K562 (cell line): ENCODE results near the gene CHKB. TPM values are rescaled to one million over a fixed set of nuclear protein-coding genes. Genes with fewer than 3 reads are reported as not detected.

Experiments used
- GABPA ChIP-seq: fragments of 200-800 bp; sonication (Bioruptor generic); conservative IDR thresholded peaks from 2 replicates; pipeline ENCODE4 v1.6.1; 2016; ENCODE audit warnings: low read depth, missing genetic modification characterization, missing compliant biosample characterization
- HNRNPK ChIP-seq: fragments of 200-400 bp; formaldehyde crosslinking; IDR thresholded peaks from one replicate; pipeline ENCODE4 v1.6.1; 2018; ENCODE audit warnings: mild to moderate bottlenecking, low read depth, low read length; ENCODE audit not compliant: poor library complexity, severe bottlenecking
- MAZ ChIP-seq, 2 experiments: fragments of 450-650 bp in 1 of 2; sonication (generic) in 1 of 2; formaldehyde crosslinking; IDR thresholded peaks in 1 of 2; conservative IDR thresholded peaks in 1 of 2; 2 replicates each; pipeline versions ENCODE4 v1.4.0 to v1.5.0; 2020; ENCODE audit warnings: mild to moderate bottlenecking in 1 of 2, missing genetic modification reagents in 1 of 2
- POLR3G ChIP-seq: IDR thresholded peaks from 2 replicates; pipeline ENCODE4 v1.6.1; 2011; ENCODE audit not compliant: insufficient read length, insufficient replicate concordance; ENCODE audit errors: extremely low read depth
- RBM34 ChIP-seq: fragments of 200-400 bp; formaldehyde crosslinking; IDR thresholded peaks from 2 replicates; pipeline ENCODE4 v1.6.1; 2018; ENCODE audit warnings: low read length, borderline replicate concordance; ENCODE audit not compliant: insufficient read depth
- SPI1 ChIP-seq: IDR thresholded peaks from 2 replicates; pipeline ENCODE4 v1.6.1; 2011; ENCODE audit warnings: low read depth, low read length, control low read depth, borderline replicate concordance
- ZFX ChIP-seq: sonication (generic); formaldehyde crosslinking; IDR thresholded peaks from 2 replicates; pipeline ENCODE4 v1.8.0; 2022; ENCODE audit warnings: mild to moderate bottlenecking, missing genetic modification reagents, moderate library complexity
- polyA plus RNA-seq, 8 experiments: library from polyadenylated mRNA; depleted of rRNA in 4 of 8; stranded (reverse) in 5 of 8; unstranded in 3 of 8; fragments of >200 nt; fragmentation: Nextera tagmentation in 2 of 8; fragmentation: Illumina TruSeq in 1 of 8; extraction: Ambion mirVana in 2 of 8; extraction: Trizol in 1 of 8; gene quantifications; 2 replicates each; pipeline versions ENCODE4 v1.2.1 to v1.2.3, GENCODE V29; 2011 to 2014; ENCODE audit warnings: inconsistent platforms in 1 of 8, missing spikeins in 1 of 8
- total RNA-seq, 7 experiments: library from RNA; depleted of rRNA in 6 of 7; stranded (reverse); fragments of >200 nt in 6 of 7; fragmentation: Illumina TruSeq in 2 of 7; extraction: Trizol in 2 of 7; gene quantifications; 2 replicates each; pipeline versions ENCODE4 v1.2.1 to v1.2.3, GENCODE V29; 2011 to 2021; ENCODE audit warnings: low replicate concordance in 1 of 7
- TF ChIP-seq, protein P1 (sequence below): sonication (generic); formaldehyde crosslinking; IDR thresholded peaks from 2 replicates; pipeline ENCODE4 v1.8.0; 2023; ENCODE audit warnings: missing genetic modification reagents, mild to moderate bottlenecking, borderline replicate concordance
- TF ChIP-seq, protein P2 (sequence below): fragments of 450-650 bp; IDR thresholded peaks from 2 replicates; pipeline ENCODE4 v1.6.1; 2016; ENCODE audit warnings: low read depth
- TF ChIP-seq, protein P3 (sequence below): fragments of 450-650 bp; IDR thresholded peaks from 2 replicates; pipeline ENCODE4 v1.6.1; 2016

Gene CHKB
- total and polyA plus RNA-seq, 9 of the 15 experiments (the other 6 are each of a cell fraction or from before 2014, with no cell fraction given): 2.7 to 31.0 (median 11.0) TPM

DNA sequence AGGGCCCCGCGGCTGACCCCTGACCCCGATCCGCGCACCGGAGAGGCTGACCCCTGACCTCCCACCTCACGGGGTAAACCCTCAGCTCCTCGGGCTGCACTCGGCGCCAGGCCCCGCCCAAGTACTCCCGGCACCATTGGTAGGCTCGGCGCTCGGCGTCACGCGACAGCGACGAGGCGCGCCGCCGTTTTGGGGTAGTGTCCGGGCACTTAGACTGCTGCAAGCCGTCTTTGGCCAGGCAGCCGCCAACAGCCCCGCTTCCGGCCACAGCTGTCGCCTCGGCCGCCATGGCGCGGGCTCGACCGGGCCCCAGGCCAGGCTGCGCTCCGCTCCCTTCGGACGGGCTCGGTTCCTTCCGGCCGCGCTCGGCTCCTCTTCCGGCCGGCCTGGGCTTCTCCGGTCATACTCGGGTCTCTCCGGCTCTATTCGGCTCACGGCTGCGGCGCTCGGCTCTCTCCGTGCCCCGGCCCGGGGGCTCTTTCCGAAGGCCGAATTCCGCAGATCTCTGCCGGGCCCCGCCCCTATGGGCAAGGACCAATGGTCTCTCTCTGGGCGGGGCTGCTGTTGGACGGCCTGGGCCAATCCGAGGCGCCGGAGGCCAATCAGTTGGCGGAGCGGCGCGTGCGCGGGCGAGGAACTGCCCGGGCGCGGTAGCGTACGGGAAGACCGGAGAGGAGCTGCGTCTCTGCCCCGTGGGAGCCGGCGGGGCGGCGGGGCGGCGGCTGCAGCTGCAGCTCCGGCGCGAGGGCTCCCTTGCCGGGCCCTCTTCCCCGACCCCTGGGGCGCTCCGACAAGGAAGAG lies at the start of gene CHKB (continued):
- TF ChIP-seq SPI1: no peak
- TF ChIP-seq RBM34: peak; percentile 82; the same call in 1 of the 2 replicates
- TF ChIP-seq, protein P1, sequence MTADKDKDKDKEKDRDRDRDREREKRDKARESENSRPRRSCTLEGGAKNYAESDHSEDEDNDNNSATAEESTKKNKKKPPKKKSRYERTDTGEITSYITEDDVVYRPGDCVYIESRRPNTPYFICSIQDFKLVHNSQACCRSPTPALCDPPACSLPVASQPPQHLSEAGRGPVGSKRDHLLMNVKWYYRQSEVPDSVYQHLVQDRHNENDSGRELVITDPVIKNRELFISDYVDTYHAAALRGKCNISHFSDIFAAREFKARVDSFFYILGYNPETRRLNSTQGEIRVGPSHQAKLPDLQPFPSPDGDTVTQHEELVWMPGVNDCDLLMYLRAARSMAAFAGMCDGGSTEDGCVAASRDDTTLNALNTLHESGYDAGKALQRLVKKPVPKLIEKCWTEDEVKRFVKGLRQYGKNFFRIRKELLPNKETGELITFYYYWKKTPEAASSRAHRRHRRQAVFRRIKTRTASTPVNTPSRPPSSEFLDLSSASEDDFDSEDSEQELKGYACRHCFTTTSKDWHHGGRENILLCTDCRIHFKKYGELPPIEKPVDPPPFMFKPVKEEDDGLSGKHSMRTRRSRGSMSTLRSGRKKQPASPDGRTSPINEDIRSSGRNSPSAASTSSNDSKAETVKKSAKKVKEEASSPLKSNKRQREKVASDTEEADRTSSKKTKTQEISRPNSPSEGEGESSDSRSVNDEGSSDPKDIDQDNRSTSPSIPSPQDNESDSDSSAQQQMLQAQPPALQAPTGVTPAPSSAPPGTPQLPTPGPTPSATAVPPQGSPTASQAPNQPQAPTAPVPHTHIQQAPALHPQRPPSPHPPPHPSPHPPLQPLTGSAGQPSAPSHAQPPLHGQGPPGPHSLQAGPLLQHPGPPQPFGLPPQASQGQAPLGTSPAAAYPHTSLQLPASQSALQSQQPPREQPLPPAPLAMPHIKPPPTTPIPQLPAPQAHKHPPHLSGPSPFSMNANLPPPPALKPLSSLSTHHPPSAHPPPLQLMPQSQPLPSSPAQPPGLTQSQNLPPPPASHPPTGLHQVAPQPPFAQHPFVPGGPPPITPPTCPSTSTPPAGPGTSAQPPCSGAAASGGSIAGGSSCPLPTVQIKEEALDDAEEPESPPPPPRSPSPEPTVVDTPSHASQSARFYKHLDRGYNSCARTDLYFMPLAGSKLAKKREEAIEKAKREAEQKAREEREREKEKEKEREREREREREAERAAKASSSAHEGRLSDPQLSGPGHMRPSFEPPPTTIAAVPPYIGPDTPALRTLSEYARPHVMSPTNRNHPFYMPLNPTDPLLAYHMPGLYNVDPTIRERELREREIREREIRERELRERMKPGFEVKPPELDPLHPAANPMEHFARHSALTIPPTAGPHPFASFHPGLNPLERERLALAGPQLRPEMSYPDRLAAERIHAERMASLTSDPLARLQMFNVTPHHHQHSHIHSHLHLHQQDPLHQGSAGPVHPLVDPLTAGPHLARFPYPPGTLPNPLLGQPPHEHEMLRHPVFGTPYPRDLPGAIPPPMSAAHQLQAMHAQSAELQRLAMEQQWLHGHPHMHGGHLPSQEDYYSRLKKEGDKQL: no peak
- TF ChIP-seq, protein P2, sequence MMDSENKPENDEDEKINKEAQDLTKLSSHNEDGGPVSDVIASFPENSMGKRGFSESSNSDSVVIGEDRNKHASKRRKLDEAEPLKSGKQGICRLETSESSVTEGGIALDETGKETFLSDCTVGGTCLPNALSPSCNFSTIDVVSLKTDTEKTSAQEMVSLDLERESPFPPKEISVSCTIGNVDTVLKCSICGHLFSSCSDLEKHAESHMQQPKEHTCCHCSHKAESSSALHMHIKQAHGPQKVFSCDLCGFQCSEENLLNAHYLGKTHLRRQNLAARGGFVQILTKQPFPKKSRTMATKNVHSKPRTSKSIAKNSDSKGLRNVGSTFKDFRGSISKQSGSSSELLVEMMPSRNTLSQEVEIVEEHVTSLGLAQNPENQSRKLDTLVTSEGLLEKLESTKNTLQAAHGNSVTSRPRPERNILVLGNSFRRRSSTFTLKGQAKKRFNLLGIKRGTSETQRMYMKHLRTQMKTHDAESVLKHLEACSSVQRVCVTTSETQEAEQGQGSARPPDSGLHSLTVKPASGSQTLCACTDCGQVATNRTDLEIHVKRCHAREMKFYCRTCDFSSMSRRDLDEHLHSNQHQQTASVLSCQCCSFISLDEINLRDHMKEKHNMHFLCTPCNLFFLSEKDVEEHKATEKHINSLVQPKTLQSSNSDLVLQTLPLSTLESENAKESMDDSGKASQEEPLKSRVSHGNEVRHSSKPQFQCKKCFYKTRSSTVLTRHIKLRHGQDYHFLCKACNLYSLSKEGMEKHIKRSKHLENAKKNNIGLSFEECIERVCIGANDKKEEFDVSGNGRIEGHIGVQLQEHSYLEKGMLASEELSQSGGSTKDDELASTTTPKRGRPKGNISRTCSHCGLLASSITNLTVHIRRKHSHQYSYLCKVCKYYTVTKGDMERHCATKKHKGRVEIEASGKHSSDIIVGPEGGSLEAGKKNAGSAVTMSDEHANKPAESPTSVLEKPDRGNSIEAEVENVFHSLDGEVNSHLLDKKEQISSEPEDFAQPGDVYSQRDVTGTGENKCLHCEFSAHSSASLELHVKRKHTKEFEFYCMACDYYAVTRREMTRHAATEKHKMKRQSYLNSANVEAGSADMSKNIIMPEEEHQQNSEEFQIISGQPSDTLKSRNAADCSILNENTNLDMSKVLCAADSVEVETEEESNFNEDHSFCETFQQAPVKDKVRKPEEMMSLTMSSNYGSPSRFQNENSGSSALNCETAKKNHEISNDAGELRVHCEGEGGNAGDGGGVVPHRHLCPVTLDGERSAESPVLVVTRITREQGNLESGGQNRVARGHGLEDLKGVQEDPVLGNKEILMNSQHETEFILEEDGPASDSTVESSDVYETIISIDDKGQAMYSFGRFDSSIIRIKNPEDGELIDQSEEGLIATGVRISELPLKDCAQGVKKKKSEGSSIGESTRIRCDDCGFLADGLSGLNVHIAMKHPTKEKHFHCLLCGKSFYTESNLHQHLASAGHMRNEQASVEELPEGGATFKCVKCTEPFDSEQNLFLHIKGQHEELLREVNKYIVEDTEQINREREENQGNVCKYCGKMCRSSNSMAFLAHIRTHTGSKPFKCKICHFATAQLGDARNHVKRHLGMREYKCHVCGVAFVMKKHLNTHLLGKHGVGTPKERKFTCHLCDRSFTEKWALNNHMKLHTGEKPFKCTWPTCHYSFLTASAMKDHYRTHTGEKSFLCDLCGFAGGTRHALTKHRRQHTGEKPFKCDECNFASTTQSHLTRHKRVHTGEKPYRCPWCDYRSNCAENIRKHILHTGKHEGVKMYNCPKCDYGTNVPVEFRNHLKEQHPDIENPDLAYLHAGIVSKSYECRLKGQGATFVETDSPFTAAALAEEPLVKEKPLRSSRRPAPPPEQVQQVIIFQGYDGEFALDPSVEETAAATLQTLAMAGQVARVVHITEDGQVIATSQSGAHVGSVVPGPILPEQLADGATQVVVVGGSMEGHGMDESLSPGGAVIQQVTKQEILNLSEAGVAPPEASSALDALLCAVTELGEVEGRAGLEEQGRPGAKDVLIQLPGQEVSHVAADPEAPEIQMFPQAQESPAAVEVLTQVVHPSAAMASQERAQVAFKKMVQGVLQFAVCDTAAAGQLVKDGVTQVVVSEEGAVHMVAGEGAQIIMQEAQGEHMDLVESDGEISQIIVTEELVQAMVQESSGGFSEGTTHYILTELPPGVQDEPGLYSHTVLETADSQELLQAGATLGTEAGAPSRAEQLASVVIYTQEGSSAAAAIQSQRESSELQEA: no peak
- TF ChIP-seq, protein P3, sequence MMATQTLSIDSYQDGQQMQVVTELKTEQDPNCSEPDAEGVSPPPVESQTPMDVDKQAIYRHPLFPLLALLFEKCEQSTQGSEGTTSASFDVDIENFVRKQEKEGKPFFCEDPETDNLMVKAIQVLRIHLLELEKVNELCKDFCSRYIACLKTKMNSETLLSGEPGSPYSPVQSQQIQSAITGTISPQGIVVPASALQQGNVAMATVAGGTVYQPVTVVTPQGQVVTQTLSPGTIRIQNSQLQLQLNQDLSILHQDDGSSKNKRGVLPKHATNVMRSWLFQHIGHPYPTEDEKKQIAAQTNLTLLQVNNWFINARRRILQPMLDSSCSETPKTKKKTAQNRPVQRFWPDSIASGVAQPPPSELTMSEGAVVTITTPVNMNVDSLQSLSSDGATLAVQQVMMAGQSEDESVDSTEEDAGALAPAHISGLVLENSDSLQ: peak; percentile 50
- peak; percentile 90 for TF ChIP-seq ZFX (CRISPR knock-in tag)
- no peak for TF ChIP-seq POLR3G
- peak; percentile 48 to 61; a peak in 3 of 4 replicates for TF ChIP-seq MAZ (CRISPR knock-in tag; conservative IDR thresholded peaks at IDR 0.05 in 1 of 2, IDR thresholded peaks at IDR 0.05 in 1 of 2)
- peak; percentile 79 for TF ChIP-seq GABPA (tag)
- peak; percentile 20 for TF ChIP-seq HNRNPK
